ENCODE data around the gene SYNPO2.

DNA sequence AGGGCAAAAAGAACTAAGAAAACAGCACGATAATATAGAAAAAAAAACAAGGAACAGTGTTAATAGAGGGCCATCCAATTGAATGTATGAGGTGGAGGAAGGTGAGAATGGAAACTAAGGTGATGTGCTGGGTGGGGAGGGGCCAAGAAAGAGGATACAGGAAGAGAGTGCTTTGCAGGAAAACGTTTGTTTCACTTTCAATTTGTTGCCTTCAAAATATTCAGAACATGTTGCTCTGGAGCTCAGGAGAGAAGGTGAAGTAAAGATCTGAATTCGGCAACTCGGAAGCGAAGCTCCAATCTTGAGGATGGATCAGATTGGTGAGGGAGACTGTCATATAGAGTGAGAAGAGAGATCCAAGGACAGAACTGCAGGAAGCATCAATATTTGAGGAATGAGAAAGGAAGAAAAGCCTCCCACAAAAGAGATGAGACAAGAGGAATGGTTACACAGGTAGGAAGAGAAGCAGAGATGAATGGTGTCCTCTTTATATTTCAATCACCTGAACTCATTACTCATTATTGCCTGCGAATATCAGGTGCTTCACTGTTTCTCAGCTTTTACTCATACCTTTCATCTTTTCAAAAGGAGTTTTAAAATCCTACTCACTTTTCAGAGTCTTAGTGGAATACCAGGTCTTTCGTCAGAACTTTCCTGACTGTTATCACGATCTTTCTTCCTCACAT, 38.0 kb upstream of the SYNPO2 start:
- TF ChIP-seq, protein P1, sequence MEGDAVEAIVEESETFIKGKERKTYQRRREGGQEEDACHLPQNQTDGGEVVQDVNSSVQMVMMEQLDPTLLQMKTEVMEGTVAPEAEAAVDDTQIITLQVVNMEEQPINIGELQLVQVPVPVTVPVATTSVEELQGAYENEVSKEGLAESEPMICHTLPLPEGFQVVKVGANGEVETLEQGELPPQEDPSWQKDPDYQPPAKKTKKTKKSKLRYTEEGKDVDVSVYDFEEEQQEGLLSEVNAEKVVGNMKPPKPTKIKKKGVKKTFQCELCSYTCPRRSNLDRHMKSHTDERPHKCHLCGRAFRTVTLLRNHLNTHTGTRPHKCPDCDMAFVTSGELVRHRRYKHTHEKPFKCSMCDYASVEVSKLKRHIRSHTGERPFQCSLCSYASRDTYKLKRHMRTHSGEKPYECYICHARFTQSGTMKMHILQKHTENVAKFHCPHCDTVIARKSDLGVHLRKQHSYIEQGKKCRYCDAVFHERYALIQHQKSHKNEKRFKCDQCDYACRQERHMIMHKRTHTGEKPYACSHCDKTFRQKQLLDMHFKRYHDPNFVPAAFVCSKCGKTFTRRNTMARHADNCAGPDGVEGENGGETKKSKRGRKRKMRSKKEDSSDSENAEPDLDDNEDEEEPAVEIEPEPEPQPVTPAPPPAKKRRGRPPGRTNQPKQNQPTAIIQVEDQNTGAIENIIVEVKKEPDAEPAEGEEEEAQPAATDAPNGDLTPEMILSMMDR (IDR thresholded peaks at IDR 0.05 in 2 of 3, conservative IDR thresholded peaks at IDR 0.05 in 1 of 3; ENCODE audit: borderline replicate concordance in 1 of 3, insufficient read depth in 1 of 3, low read depth in 2 of 3, low read length in 2 of 3) = no peak
- TF ChIP-seq POLR2A (IDR thresholded peaks at IDR 0.05; ENCODE audit: borderline replicate concordance, extremely low read depth, insufficient read depth, insufficient read length) = no peak
